B cell (primary cell): ENCODE data around the gene PCGF3. TPM values are rescaled to one million over a fixed set of nuclear protein-coding genes. Genes with fewer than 3 reads are reported as not detected.
"Not testable (repeated sequence)": the region's sequence is repeated elsewhere in the genome, so short reads cannot be mapped to it uniquely, and the experiment has no call there.

Experiments used
- ATAC-seq: fragments of 200-7000 bp; cut with Tn5 transposase; one replicate; pipeline ENCODE4 v1.10.0; 2021; ENCODE audit warnings: low read depth, mild to moderate bottlenecking, moderate number of reproducible peaks, moderate library complexity
- CTCF ChIA-PET: fragments of 350-600 bp; sonication (Branson Sonifier 250); formaldehyde crosslinking; loops from one replicate; lab custom pipeline; 2021; ENCODE audit warnings: antibody characterized with exemption, inconsistent platforms; lab: Charles Lee
- POLR2A ChIA-PET: fragments of 350-600 bp; sonication (Branson Sonifier 250); formaldehyde crosslinking; loops from one replicate; lab custom pipeline; 2021; ENCODE audit warnings: antibody characterized with exemption; lab: Charles Lee
- DNase-seq: peaks from one replicate; pipeline ENCODE4 v3.0.0; 2013
- H2AFZ ChIP-seq: 2 replicates; pipeline ENCODE4 v1.6.1; 2012; ENCODE audit warnings: mild to moderate bottlenecking, low read depth, low read length; ENCODE audit not compliant: insufficient read depth, poor library complexity, severe bottlenecking
- H3K27ac ChIP-seq, 2 donors: 1 replicate in 1 of 2; 2 replicates in 1 of 2; pipeline ENCODE4 v1.5.1; 2012 to 2013; ENCODE audit warnings: low read length in 2 of 2, mild to moderate bottlenecking in 2 of 2, moderate library complexity in 1 of 2
- H3K27me3 ChIP-seq, 4 experiments: fragments of 200-600 bp in 1 of 4; sonication (generic) in 1 of 4; replicated peaks in 1 of 4; 1 replicate in 2 of 4; 2 replicates in 2 of 4; pipeline versions ENCODE4 v1.6.1 to v1.7.0; 2013 to 2016; ENCODE audit warnings: low read length in 3 of 4, mild to moderate bottlenecking in 2 of 4, mixed read lengths in 1 of 4, moderate library complexity in 1 of 4; ENCODE audit not compliant: insufficient read depth in 4 of 4, control insufficient read depth in 3 of 4; ENCODE audit errors: control extremely low read depth in 1 of 4
- H3K36me3 ChIP-seq, 2 experiments: replicated peaks in 1 of 2; 1 replicate in 1 of 2; 2 replicates in 1 of 2; pipeline versions ENCODE4 v1.6.1 to v1.7.1; 2013; ENCODE audit warnings: low read length in 1 of 2; ENCODE audit not compliant: insufficient read depth in 2 of 2, control insufficient read depth in 1 of 2; ENCODE audit errors: control extremely low read depth in 1 of 2, extremely low read depth in 1 of 2
- H3K4me1 ChIP-seq, 2 donors: fragments of 200-600 bp in 1 of 2; sonication (generic) in 1 of 2; 1 replicate in 1 of 2; 2 replicates in 1 of 2; pipeline versions ENCODE4 v1.5.1 to v1.6.1; 2013 to 2017; ENCODE audit warnings: low read length in 2 of 2; ENCODE audit not compliant: control insufficient read depth in 2 of 2, insufficient read depth in 2 of 2
- H3K4me2 ChIP-seq: replicated peaks from 2 replicates; pipeline ENCODE3; 2012; ENCODE audit warnings: mild to moderate bottlenecking, low read depth, low read length; ENCODE audit not compliant: poor library complexity, severe bottlenecking
- H3K4me3 ChIP-seq, 5 experiments: fragments of 200-600 bp in 1 of 5; sonication (generic) in 1 of 5; 1 replicate in 3 of 5; 2 replicates in 2 of 5; pipeline versions ENCODE4 v1.5.1 to v1.7.0; 2011 to 2016; ENCODE audit warnings: low read length in 4 of 5, mild to moderate bottlenecking in 4 of 5, low read depth in 2 of 5, control low read depth in 1 of 5, moderate library complexity in 1 of 5; ENCODE audit not compliant: insufficient read depth in 1 of 5; ENCODE audit errors: control extremely low read depth in 1 of 5, extremely low read depth in 1 of 5
- H3K79me2 ChIP-seq: fragments of 200-600 bp; sonication (generic); one replicate; pipeline ENCODE4 v1.6.0; 2016; ENCODE audit warnings: low read length; ENCODE audit not compliant: control insufficient read depth, insufficient read depth
- H3K9ac ChIP-seq: fragments of 200-600 bp; sonication (generic); 2 replicates; pipeline ENCODE4 v1.6.1; 2017; ENCODE audit warnings: mild to moderate bottlenecking, low read length, moderate library complexity
- H3K9me3 ChIP-seq, 3 donors: one replicate each; pipeline versions ENCODE4 v1.6.1 to v1.7.1; 2013; ENCODE audit warnings: low read length in 2 of 3; ENCODE audit not compliant: control insufficient read depth in 2 of 3, insufficient read depth in 1 of 3; ENCODE audit errors: control extremely low read depth in 1 of 3
- H4K20me1 ChIP-seq: 2 replicates; pipeline ENCODE4 v1.6.0; 2012; ENCODE audit warnings: mild to moderate bottlenecking, low read length; ENCODE audit not compliant: insufficient read depth, control insufficient read depth, poor library complexity, severe bottlenecking
- H3K27ac Mint-ChIP-seq: one replicate; pipeline ENCODE4 v1.8.0; 2021; ENCODE audit warnings: mixed read lengths
- H3K27me3 Mint-ChIP-seq: one replicate; pipeline ENCODE4 v1.8.0; 2021; ENCODE audit warnings: mixed read lengths
- H3K4me1 Mint-ChIP-seq: one replicate; pipeline ENCODE4 v1.8.0; 2021; ENCODE audit warnings: mixed read lengths
- H3K4me3 Mint-ChIP-seq: one replicate; pipeline ENCODE4 v1.8.0; 2021; ENCODE audit warnings: mixed read lengths
- H3K9me3 Mint-ChIP-seq: one replicate; pipeline ENCODE4 v1.8.0; 2022; ENCODE audit warnings: mixed read lengths; ENCODE audit not compliant: insufficient read depth
- EZH2 ChIP-seq: IDR thresholded peaks from 2 replicates; pipeline ENCODE4 v1.6.1; 2012; ENCODE audit warnings: borderline replicate concordance, low read depth, mild to moderate bottlenecking, moderate library complexity, low read length; ENCODE audit not compliant: insufficient read depth, poor library complexity, severe bottlenecking
- WGBS: methylation state at CpG from one replicate; pipeline ENCODE4 v1.1.5; 2013; ENCODE audit warnings: missing lambda C conversion rate; ENCODE audit not compliant: insufficient coverage; 5-methylcytosine and 5-hydroxymethylcytosine counted together
- intact Hi-C: fragments of 100-400 bp; cut with micrococcal nuclease; formaldehyde crosslinking; loops from one replicate; pipeline ENCODE4 v1.10.0; 2022
- polyA plus RNA-seq: library from polyadenylated mRNA; depleted of rRNA; stranded (reverse); fragments of >200 nt; gene quantifications from 2 replicates; pipeline ENCODE4 v1.2.3, GENCODE V29; 2012
- total RNA-seq, 2 donors: library from RNA; stranded (reverse); fragments of 120-200 nt in 1 of 2; gene quantifications; 1 replicate in 1 of 2; 2 replicates in 1 of 2; pipeline versions ENCODE4 v1.2.3 to v1.2.4, GENCODE V29; 2013 to 2022
- TF ChIP-seq, protein P1 (sequence below): fragments of 200-600 bp; IDR thresholded peaks from one replicate; pipeline ENCODE4 v1.8.0; 2022; ENCODE audit warnings: antibody characterized with exemption, mild to moderate bottlenecking

Gene PCGF3
- total and polyA plus RNA-seq, 2 donors (not counting 1 experiment from before 2014, with no cell fraction given) = 65.7 to 90.3 TPM

DNA sequence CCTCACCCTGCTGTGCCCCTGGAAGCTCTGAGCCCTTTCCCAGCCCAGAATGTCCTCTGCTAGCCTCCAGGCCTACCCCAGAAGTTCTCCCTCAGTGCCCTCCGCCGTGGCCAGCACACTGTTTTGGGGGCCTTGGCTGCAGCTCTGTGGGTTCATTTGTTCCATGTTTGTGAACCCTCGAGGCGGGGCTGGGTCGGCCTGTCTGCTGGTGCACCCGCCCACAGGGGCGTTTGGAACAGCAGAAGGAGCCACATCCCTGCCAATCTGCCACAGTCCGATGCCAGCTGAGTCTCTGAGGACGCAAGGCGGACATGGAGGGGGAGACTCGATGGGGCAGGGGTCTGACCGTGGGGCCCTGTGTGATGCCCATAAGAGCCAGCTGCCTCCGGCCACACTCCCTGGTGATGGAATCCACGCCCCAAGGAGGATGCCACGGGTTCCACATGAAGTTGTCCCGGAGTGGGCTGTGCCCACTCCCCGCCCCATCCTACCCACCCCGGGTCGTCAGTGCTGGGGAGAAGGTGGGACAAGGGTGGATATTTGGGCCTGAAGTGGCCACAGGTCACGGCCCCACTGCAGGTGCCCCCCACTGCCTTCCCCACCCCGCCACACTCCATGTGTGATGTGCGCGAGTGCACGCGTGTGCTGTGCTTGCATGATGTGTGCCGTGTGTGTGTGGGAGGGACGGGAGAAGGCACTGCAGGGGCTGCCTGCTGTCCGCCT, 38.6 kb upstream of the PCGF3 start:
- H3K27ac Mint-ChIP-seq = no peak overlapping the region
- Histone ChIP-seq H3K27ac (no peak overlapping the region), H3K4me1 (peaks cover 9 to 17% of the 10 kb centered on the region in 2 donors), H3K4me3 (no peak overlapping the region), H2AFZ (no peak overlapping the region), H3K27me3 (no peaks in the 10 kb centered on the region), H3K4me2 (no peak overlapping the region), H3K9me3 (peaks cover 0 to under 1% (median 0%) of the 10 kb centered on the region in 3 donors), H3K79me2 (peaks cover 9% of the 10 kb centered on the region), H3K9ac (no peak overlapping the region), H4K20me1 (no peaks in the 10 kb centered on the region), H3K36me3 (peaks cover 0 to 11% of the 10 kb centered on the region in 2 experiments)
- peaks cover 11% of the 10 kb centered on the region for H3K4me1 Mint-ChIP-seq
- no peak overlapping the region for H3K4me3 Mint-ChIP-seq
- DNase-seq = no peak
- intact Hi-C loops = no loop called here
- POLR2A ChIA-PET = no interaction called here
- H3K9me3 Mint-ChIP-seq = no peaks in the 10 kb centered on the region
- no peak for TF ChIP-seq EZH2
- TF ChIP-seq, protein P1, sequence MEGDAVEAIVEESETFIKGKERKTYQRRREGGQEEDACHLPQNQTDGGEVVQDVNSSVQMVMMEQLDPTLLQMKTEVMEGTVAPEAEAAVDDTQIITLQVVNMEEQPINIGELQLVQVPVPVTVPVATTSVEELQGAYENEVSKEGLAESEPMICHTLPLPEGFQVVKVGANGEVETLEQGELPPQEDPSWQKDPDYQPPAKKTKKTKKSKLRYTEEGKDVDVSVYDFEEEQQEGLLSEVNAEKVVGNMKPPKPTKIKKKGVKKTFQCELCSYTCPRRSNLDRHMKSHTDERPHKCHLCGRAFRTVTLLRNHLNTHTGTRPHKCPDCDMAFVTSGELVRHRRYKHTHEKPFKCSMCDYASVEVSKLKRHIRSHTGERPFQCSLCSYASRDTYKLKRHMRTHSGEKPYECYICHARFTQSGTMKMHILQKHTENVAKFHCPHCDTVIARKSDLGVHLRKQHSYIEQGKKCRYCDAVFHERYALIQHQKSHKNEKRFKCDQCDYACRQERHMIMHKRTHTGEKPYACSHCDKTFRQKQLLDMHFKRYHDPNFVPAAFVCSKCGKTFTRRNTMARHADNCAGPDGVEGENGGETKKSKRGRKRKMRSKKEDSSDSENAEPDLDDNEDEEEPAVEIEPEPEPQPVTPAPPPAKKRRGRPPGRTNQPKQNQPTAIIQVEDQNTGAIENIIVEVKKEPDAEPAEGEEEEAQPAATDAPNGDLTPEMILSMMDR = no peak
- CTCF ChIA-PET = no interaction called here
- H3K27me3 Mint-ChIP-seq = no peaks in the 10 kb centered on the region
- 95% methylated on average over 15 of the region's 28 CpGs for WGBS
- no peak for ATAC-seq

DNA sequence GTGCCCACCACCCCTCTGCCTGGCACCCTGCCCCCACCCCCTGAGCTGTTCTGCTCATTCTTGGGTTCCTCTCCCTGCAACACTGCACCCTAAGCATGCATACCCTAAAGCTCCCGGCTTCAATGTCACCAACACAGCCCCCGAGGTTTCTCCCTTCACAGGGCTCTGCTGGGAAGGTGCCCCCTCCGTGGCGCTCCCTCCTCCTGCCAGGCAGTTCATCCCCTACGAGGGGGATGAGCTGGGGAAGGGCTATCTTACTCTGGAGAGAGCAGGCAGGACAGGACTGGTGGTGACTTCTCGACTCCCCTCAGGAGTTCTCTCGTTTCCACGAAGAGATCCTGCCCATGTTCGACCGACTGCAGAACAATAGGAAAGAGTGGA, 38.1 kb upstream of the PCGF3 start:
- DNase-seq (no peak), ATAC-seq (no peak)
- H3K4me2 ChIP-seq = no peak overlapping the region
- no peaks in the 10 kb centered on the region for H3K27me3 ChIP-seq
- ChIA-PET CTCF (no interaction called here), POLR2A (no interaction called here)
- Mint-ChIP-seq H3K4me1 (peaks cover 11% of the 10 kb centered on the region), H3K9me3 (no peaks in the 10 kb centered on the region), H3K27me3 (no peaks in the 10 kb centered on the region), H3K27ac (no peak overlapping the region), H3K4me3 (no peak overlapping the region)
- no peak overlapping the region for H3K9ac ChIP-seq
- 87% methylated on average over 6 of the region's 10 CpGs for WGBS
- H4K20me1 ChIP-seq = no peaks in the 10 kb centered on the region
- H3K27ac ChIP-seq = no peak overlapping the region
- H3K4me1 ChIP-seq = peaks cover 9 to 17% of the 10 kb centered on the region in 2 donors
- no peak overlapping the region for H3K4me3 ChIP-seq
- H3K79me2 ChIP-seq = peaks cover 9% of the 10 kb centered on the region
- intact Hi-C loops = no loop called here
- no peak for TF ChIP-seq EZH2
- TF ChIP-seq, protein P1 = no peak
- peaks cover 0 to 17% of the 10 kb centered on the region in 2 experiments for H3K36me3 ChIP-seq
- H2AFZ ChIP-seq = no peak overlapping the region
- H3K9me3 ChIP-seq = no peaks in the 10 kb centered on the region

DNA sequence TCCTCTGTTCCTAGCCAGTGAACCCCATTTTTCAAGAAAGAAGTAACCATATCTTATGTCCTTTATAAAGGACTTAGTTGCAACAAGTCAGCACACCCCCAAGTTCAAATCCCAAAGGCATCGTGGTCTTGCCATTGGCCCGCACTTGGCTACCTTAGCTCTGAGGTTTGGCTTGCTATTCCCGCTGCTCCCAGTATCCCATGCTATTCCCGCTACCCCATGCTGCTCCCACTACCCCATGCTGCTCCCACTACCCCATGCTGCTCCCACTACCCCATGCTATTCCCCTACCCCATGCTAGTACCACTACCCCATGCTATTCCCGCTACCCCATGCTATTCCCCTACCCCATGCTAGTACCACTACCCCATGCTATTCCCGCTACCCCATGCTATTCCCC, 37.4 kb upstream of the PCGF3 start:
- H3K4me3 ChIP-seq, H3K27me3 ChIP-seq, H3K27ac ChIP-seq, H2AFZ ChIP-seq, H3K27ac Mint-ChIP-seq, H3K9me3 ChIP-seq, ATAC-seq, H3K9ac ChIP-seq, H3K4me3 Mint-ChIP-seq, H3K27me3 Mint-ChIP-seq, intact Hi-C loops, H4K20me1 ChIP-seq, H3K79me2 ChIP-seq, DNase-seq, H3K4me2 ChIP-seq, CTCF ChIA-PET, POLR2A ChIA-PET, H3K9me3 Mint-ChIP-seq: not testable (repeated sequence)
- peaks cover 7 to 14% of the 10 kb centered on the region in 2 donors for H3K4me1 ChIP-seq
- WGBS = 96% methylated on average over 6 of the region's 6 CpGs
- peaks cover 0 to 17% of the 10 kb centered on the region in 2 experiments for H3K36me3 ChIP-seq
- peaks cover 11% of the 10 kb centered on the region for H3K4me1 Mint-ChIP-seq
